GM19438 (cell line): ENCODE data around the gene ALG13.
"Not testable (repeated sequence)": the region's sequence is repeated elsewhere in the genome, so short reads cannot be mapped to it uniquely, and the experiment has no call there.

Experiments used
- ATAC-seq: cut with Tn5 transposase; IDR thresholded peaks from one replicate; pipeline ENCODE4 v1.9.1; 2021; ENCODE audit warnings: low read depth; ENCODE audit not compliant: unreplicated experiment

ALG13 gene

DNA sequence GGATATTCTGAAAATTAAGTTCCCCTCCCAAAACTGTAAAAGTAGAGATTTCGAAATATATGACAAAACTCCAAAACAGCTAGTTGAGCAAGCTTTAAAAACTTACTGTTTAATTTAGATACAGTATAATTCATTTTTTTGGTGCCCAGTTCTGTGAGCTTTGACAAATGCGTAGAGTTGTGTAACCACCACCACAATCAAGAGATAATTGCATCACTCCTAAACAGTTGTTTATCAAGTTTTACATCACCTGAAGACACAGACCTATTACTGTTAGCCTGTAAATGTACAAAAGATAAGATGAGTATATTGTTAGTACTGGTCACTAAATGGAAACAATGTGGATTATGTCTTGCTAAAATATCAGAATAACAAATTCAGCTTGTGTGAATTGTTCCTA, 62.3 kb downstream of the ALG13 start:
- no peak for ATAC-seq

DNA sequence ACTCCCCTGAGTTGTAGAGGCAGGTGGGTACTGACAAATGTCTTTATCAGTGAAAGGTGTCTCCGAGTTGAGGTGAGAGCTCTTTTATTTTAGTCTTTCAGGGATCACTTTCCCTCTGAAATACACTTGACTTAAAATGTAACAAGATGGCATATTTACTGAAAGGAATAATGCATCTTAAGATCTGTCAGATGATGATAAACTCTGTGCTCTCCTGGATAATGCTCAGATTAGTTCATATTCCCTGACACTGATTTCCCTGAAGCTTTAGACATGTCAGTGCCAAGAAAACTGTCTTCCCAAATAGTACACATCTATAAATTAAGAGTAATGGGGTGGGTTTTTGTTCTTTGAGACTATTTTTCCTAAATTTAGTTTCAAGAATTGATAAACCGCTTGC, 75.5 kb downstream of the ALG13 start:
- no peak for ATAC-seq

DNA sequence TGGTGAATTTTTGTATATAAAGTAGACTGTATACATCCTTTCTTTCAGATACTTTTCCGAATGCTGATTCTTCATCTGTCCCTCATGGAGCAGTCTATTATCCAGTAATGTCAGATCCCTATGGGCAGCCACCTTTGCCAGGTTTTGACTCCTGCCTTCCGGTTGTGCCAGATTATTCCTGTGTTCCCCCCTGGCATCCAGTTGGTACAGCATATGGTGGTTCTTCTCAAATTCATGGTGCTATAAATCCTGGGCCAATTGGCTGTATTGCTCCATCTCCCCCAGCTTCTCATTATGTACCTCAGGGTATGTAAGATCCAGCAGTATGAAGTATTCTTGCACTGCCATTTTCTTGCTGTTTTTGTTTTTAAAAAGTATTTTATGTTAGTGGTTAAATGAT, 78.7 kb downstream of the ALG13 start:
- no peak for ATAC-seq

DNA sequence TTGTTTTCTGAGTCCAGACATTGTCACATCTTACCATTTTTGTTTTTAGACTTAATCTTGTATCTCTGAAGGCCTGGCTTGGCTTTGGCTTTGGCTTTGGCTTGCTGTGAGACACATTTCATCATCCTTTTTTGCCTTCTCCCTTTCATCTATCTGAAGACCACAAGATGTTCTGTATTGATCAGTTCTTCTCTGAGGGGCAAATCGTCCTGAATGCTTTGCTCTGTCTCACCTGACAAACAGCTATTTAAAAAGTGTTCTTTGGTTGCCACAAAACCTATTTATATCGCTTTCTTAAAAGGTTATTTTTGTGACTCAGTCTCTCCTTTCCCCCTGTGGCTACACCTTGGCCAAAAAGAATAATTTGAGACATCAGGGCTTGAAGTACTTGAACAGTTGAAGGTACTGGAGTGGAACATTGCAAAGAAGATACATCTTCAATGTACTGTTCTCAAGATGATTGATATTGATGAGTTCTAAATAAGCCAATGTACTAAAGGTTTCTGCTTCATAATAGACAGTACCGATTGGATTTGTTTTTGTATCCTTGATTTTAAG, 80.7 kb downstream of the ALG13 start:
- no peak for ATAC-seq

DNA sequence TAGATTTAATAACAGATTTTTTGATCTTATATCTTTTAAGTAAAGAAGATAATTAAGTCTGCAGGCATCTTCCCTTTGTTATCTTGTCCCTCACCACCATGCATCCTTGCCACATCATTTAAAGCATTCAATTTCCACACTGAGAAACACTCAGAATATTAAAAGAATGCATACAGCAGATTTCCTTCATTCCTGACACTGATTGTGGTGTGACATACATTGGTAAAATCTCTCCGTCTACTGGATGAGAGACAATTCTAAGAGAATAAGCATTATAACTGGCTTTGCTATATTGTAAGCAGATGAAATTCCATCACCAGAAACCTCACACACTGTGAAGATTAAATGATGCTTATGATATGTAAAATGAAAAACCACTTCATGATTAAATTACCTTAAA, 97.6 kb downstream of the ALG13 start:
- ATAC-seq, result no peak

DNA sequence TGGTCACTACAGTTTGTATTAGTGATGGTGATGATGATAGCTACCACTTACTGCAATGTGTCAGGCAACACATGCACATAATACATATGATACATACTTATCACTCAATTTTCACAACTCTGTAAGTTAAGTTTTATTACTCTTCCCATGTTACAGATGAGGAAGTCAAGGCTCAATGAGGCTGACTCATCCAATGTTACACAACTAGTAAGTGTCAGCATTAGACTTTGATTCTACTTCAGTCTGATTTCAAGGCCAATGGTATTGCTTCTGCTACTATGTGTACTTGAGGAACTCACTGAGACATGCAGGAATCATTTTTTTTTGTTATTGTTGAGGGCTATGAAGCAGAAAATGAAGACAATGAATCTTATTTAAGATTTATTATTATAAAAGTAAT, 98.6 kb downstream of the ALG13 start:
- no peak for ATAC-seq

DNA sequence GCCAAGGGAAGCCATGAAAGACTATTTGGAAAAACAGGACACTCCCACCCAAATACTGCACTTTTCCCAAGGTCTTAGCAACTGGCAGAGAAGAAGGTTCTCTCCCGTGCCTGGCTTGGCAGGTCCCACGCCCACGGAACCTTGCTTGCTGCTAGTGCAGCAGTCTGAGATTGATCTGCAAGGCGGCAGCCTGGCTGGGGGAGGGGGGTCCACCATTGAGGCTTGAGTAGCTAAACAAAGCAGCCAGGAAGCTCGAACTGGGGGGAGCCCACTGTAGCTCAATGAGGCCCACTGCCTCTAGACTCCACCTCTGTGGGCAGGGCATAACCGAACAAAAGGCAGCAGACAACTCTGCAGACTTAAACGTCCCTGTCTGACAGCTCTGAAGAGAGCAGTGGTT, 103.7 kb downstream of the ALG13 start:
- no peak for ATAC-seq

DNA sequence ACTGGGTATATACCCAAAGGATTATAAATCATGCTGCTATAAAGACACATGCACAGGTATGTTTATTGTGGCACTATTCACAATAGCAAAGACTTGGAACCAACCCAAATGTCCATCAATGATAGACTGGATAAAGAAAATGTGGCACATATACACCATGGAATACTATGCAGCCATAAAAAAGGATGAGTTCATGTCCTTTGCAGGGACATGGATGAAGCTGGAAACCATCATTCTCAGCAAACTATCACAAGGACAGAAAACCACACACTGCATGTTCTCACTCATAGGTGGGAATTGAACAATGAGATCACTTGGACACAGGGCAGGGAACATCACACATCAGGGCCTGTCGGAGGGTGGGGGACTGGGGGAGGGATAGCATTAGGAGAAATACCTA, 109.1 kb downstream of the ALG13 start:
- not testable (repeated sequence) for ATAC-seq
